HFF-Myc (cell line): Measurements from ENCODE around the gene EXOC4.
A peak's percentile ranks its signal among the peaks of the same experiment; 100 is the strongest.
"Not testable (repeated sequence)": the region's sequence is repeated elsewhere in the genome, so short reads cannot be mapped to it uniquely, and the experiment has no call there.

Experiments used
- DNase-seq: peaks from one replicate; pipeline ENCODE4 v3.0.0-alpha.2; 2011; ENCODE audit warnings: low read depth; ENCODE audit errors: extremely low read depth
- H3K4me3 ChIP-seq: replicated peaks from 2 replicates; pipeline ENCODE4 v1.5.1; 2011; ENCODE audit warnings: low read depth, mild to moderate bottlenecking, control low read depth, low read length
- TF ChIP-seq, protein P1 (sequence below): IDR thresholded peaks from 2 replicates; pipeline ENCODE4 v1.5.1; 2012; ENCODE audit warnings: mild to moderate bottlenecking, low read depth, low read length, control low read depth; ENCODE audit errors: missing control alignments

Gene EXOC4

GRCh38 chr7:133629701-133630100, 376.8 kb downstream of the EXOC4 start:
- DNase-seq, result peak; percentile 30
- H3K4me3 ChIP-seq, result no peak overlapping the region
- TF ChIP-seq, protein P1, sequence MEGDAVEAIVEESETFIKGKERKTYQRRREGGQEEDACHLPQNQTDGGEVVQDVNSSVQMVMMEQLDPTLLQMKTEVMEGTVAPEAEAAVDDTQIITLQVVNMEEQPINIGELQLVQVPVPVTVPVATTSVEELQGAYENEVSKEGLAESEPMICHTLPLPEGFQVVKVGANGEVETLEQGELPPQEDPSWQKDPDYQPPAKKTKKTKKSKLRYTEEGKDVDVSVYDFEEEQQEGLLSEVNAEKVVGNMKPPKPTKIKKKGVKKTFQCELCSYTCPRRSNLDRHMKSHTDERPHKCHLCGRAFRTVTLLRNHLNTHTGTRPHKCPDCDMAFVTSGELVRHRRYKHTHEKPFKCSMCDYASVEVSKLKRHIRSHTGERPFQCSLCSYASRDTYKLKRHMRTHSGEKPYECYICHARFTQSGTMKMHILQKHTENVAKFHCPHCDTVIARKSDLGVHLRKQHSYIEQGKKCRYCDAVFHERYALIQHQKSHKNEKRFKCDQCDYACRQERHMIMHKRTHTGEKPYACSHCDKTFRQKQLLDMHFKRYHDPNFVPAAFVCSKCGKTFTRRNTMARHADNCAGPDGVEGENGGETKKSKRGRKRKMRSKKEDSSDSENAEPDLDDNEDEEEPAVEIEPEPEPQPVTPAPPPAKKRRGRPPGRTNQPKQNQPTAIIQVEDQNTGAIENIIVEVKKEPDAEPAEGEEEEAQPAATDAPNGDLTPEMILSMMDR, result no peak

- TF ChIP-seq, protein P1, result no peak
- DNase-seq, result no peak
- H3K4me3 ChIP-seq, result no peak overlapping the region
These were observed 380.2 kb downstream of the EXOC4 start for GRCh38 chr7:133633055-133633454.

DNA sequence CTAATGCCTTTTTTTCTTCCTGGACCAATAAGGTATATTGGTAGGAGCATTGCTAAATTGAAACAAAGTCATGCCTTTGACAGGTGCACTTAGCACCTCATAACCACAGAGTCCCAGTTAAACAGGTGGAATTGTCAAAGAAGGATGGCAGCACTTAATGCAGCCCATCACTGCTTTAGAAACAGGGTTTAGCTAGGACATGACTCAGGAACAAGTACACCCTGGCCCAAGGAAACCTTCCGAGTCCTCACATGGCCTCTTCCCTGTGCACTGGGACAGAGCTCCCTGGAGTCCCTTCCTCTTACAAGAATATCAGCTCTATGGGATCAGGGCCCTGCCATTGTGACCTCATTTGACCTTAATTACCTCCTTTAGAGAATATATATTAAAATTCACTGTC, 382.7 kb downstream of the EXOC4 start:
- TF ChIP-seq, protein P1, result no peak
- no peak for DNase-seq
- H3K4me3 ChIP-seq, result no peak overlapping the region

DNA sequence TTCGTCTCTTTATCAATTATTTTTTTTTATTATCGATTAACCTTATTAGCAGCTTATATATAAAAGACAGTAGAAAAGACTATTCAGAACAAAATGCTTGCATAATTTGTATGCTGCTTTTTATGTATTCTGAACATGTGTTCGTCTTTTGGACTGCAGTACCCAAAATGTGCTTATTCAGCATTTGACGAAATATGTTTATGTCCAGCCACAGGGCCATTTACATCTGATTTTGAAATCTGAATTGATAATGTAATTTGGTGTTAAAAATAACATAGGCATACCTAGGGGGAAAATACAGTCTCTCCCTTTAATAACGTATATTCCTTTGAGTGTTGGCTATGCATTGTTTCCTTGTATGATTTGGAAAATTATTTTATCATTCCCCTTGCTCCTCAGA, 386.0 kb downstream of the EXOC4 start:
- TF ChIP-seq, protein P1, result no peak
- no peak for DNase-seq
- H3K4me3 ChIP-seq, result no peak overlapping the region

DNA sequence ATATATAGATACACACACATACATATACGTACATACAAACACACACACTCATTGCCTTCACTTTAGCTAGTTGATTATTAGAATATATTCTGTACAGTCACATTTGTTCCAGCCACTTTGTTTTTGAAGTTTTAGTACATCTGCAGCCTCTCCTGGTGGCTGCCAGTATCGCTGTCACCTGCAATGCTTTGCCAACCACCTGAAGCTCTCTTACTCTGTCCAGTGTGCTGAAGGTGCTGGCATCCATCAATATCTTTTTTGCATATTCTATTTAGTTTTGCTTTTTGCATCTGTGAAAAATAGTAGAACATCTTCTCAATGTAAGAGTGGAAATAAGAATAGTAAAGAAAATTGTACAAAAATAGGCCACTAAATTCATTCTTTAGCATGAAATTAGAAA, 388.6 kb downstream of the EXOC4 start:
- TF ChIP-seq, protein P1, result no peak
- no peak for DNase-seq
- no peak overlapping the region for H3K4me3 ChIP-seq

DNA sequence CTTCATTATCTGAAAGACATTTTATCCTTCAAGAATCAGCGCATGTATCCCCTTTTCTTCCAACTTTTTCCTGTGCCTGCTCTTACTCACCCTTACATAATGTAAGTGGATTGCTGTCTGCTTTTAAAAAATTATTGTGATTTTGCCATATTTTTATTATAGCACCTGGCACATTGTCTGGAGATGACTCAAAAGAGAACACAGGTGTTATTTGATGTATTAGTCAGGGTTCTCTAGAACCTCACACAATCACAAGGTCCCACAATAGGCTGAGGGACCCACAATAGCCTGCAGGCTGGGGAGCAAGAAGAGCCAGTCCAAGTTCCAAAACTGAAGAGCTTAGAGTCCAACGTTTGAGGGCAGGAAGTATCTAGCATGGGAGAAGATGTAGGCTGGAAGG, 390.0 kb downstream of the EXOC4 start:
- TF ChIP-seq, protein P1, result no peak
- DNase-seq, result no peak
- H3K4me3 ChIP-seq, result no peak overlapping the region

DNA sequence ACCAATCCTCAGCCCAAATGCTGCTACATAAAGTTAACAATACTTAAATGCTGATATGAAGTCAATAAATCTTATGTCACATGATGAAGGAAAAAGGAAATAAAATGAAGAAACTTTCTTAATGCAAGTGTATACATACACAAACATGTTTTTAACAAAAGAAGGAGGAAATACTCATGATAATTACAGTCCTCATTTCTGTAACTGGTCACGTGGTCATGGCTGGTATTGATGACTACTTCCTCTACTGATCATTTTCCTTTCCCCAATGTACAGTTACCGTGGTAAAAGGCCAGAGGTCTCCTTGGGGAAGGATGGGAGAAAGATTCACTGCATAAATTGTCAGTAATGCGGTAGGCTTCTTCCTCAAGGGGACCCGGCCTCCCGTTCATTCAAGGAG, 390.8 kb downstream of the EXOC4 start:
- DNase-seq, H3K4me3 ChIP-seq: not testable (repeated sequence)
